H9 (cell line): Measurements from ENCODE around the gene PALM3. TPM values are rescaled to one million over a fixed set of nuclear protein-coding genes. Genes with fewer than 3 reads are reported as not detected.

Experiments used
- DNase-seq: peaks from one replicate; pipeline ENCODE4 v3.0.0-alpha.2; 2017
- H2AFZ ChIP-seq: one replicate; pipeline ENCODE4 v1.6.1; 2013; ENCODE audit warnings: mild to moderate bottlenecking, low read length, control low read depth, moderate library complexity
- H2AK5ac ChIP-seq: 2 replicates; pipeline ENCODE4 v1.6.1; 2013; ENCODE audit warnings: low read length, control low read depth, mixed read lengths; ENCODE audit not compliant: insufficient read length
- H2BK120ac ChIP-seq: one replicate; pipeline ENCODE4 v1.6.1; 2013; ENCODE audit warnings: low read depth, mild to moderate bottlenecking, low read length, control low read depth, inconsistent platforms; ENCODE audit not compliant: poor library complexity, severe bottlenecking
- H2BK12ac ChIP-seq: 2 replicates; pipeline ENCODE4 v1.6.1; 2013; ENCODE audit warnings: low read length, control low read depth, mixed read lengths, low read depth; ENCODE audit not compliant: insufficient read length
- H2BK15ac ChIP-seq: 2 replicates; pipeline ENCODE4 v1.6.1; 2013; ENCODE audit warnings: low read depth, low read length, control low read depth
- H2BK20ac ChIP-seq: one replicate; pipeline ENCODE4 v1.6.1; 2013; ENCODE audit warnings: low read depth, mild to moderate bottlenecking, low read length, control low read depth, inconsistent platforms; ENCODE audit not compliant: poor library complexity, severe bottlenecking
- H2BK5ac ChIP-seq: 2 replicates; pipeline ENCODE4 v1.6.1; 2013; ENCODE audit warnings: low read length, control low read depth, mixed read lengths; ENCODE audit not compliant: insufficient read length
- H3K14ac ChIP-seq: 2 replicates; pipeline ENCODE4 v1.6.1; 2013; ENCODE audit warnings: low read length, control low read depth; ENCODE audit not compliant: insufficient read depth
- H3K18ac ChIP-seq: 2 replicates; pipeline ENCODE4 v1.6.1; 2013; ENCODE audit warnings: low read depth, mild to moderate bottlenecking, mixed read lengths, low read length, control low read depth; ENCODE audit not compliant: insufficient read length
- H3K23ac ChIP-seq: 2 replicates; pipeline ENCODE4 v1.6.1; 2013; ENCODE audit warnings: low read length, control low read depth, mixed read lengths, low read depth; ENCODE audit not compliant: insufficient read length
- H3K23me2 ChIP-seq: 2 replicates; pipeline ENCODE4 v1.6.1; 2013; ENCODE audit warnings: low read depth, mild to moderate bottlenecking, mixed read lengths, low read length, control low read depth; ENCODE audit not compliant: insufficient read length, poor library complexity, severe bottlenecking
- H3K27ac ChIP-seq: 2 replicates; pipeline ENCODE4 v1.5.1; 2013; ENCODE audit warnings: low read length, control low read depth, mixed read lengths, low read depth; ENCODE audit not compliant: insufficient read length
- H3K27me3 ChIP-seq: 2 replicates; pipeline ENCODE4 v1.6.1; 2013; ENCODE audit warnings: low read length, control low read depth, inconsistent platforms; ENCODE audit not compliant: insufficient read depth
- H3K4ac ChIP-seq: 2 replicates; pipeline ENCODE4 v1.6.1; 2013; ENCODE audit warnings: low read depth, mild to moderate bottlenecking, control low read depth, inconsistent platforms, low read length, moderate library complexity
- H3K4me1 ChIP-seq: 2 replicates; pipeline ENCODE4 v1.6.1; 2013; ENCODE audit warnings: low read length, control low read depth, inconsistent platforms; ENCODE audit not compliant: insufficient read depth
- H3K4me2 ChIP-seq: 2 replicates; pipeline ENCODE4 v1.6.1; 2013; ENCODE audit warnings: low read length, control low read depth, mixed read lengths; ENCODE audit not compliant: insufficient read length, insufficient read depth
- H3K56ac ChIP-seq: 2 replicates; pipeline ENCODE4 v1.6.1; 2013; ENCODE audit warnings: low read depth, mild to moderate bottlenecking, mixed read lengths, low read length, control low read depth; ENCODE audit not compliant: insufficient read length
- H3K79me1 ChIP-seq: 2 replicates; pipeline ENCODE4 v1.6.1; 2013; ENCODE audit warnings: low read depth, mild to moderate bottlenecking, moderate library complexity, low read length, control low read depth, inconsistent platforms; ENCODE audit not compliant: insufficient read depth, poor library complexity, severe bottlenecking
- H3K79me2 ChIP-seq: 2 replicates; pipeline ENCODE4 v1.6.1; 2013; ENCODE audit warnings: low read length, control low read depth, inconsistent platforms; ENCODE audit not compliant: insufficient read depth
- H3K9ac ChIP-seq: 2 replicates; pipeline ENCODE4 v1.6.1; 2013; ENCODE audit warnings: low read length, control low read depth, mixed read lengths; ENCODE audit not compliant: insufficient read length; ENCODE audit errors: extremely low read depth
- H3K9me3 ChIP-seq: one replicate; pipeline ENCODE4 v1.6.1; 2013; ENCODE audit warnings: low read depth, low read length, inconsistent platforms; ENCODE audit not compliant: control insufficient read depth
- H3T11ph ChIP-seq: one replicate; pipeline ENCODE4 v1.6.1; 2013; ENCODE audit warnings: mild to moderate bottlenecking, low read length, control low read depth, inconsistent platforms
- H4K20me1 ChIP-seq: one replicate; pipeline ENCODE4 v1.6.1; 2013; ENCODE audit not compliant: control insufficient read depth, insufficient read length, insufficient read depth
- H4K5ac ChIP-seq: 2 replicates; pipeline ENCODE4 v1.6.1; 2013; ENCODE audit warnings: low read depth, mild to moderate bottlenecking, mixed read lengths, low read length, control low read depth; ENCODE audit not compliant: insufficient read length
- H4K8ac ChIP-seq: replicated peaks from 2 replicates; pipeline ENCODE4 v1.6.1; 2013; ENCODE audit warnings: low read length, control low read depth, mixed read lengths, low read depth; ENCODE audit not compliant: insufficient read length
- H4K91ac ChIP-seq: 2 replicates; pipeline ENCODE4 v1.6.1; 2013; ENCODE audit warnings: low read depth, mild to moderate bottlenecking, moderate library complexity, mixed read lengths, low read length, control low read depth; ENCODE audit not compliant: insufficient read length
- H3K27ac Mint-ChIP-seq, 3 experiments: 2 replicates in 2 of 3; 3 replicates in 1 of 3; pipeline ENCODE4 v1.8.0; 2020 to 2021; ENCODE audit warnings: mixed read lengths in 3 of 3, mild to moderate bottlenecking in 1 of 3, moderate library complexity in 1 of 3
- H3K27me3 Mint-ChIP-seq: 2 replicates; pipeline ENCODE4 v1.8.0; 2021; ENCODE audit warnings: low read depth, mild to moderate bottlenecking, moderate library complexity, mixed read lengths
- H3K36me3 Mint-ChIP-seq, 3 experiments: 2 replicates in 2 of 3; 3 replicates in 1 of 3; pipeline ENCODE4 v1.8.0; 2020 to 2021; ENCODE audit warnings: low read depth in 3 of 3, mixed read lengths in 3 of 3; ENCODE audit not compliant: insufficient read depth in 1 of 3
- H3K4me1 Mint-ChIP-seq, 2 experiments: 2 replicates each; pipeline ENCODE4 v1.8.0; 2020; ENCODE audit warnings: mixed read lengths in 2 of 2
- H3K4me3 Mint-ChIP-seq, 2 experiments: 2 replicates in 1 of 2; 3 replicates in 1 of 2; pipeline ENCODE4 v1.8.0; 2020 to 2021; ENCODE audit warnings: mild to moderate bottlenecking in 2 of 2, mixed read lengths in 2 of 2, moderate library complexity in 1 of 2
- H3K9me3 Mint-ChIP-seq, 2 experiments: 2 replicates in 1 of 2; 3 replicates in 1 of 2; pipeline ENCODE4 v1.8.0; 2020; ENCODE audit warnings: mild to moderate bottlenecking in 2 of 2, mixed read lengths in 2 of 2, moderate library complexity in 1 of 2
- WGBS: extraction: QIAGEN DNeasy Blood & Tissue Kit; methylation state at CpG from one replicate; pipeline ENCODE4 v1.1.7; 2013; ENCODE audit warnings: missing lambda C conversion rate, low lambda C conversion rate, mixed read lengths; ENCODE audit not compliant: insufficient read length; ENCODE audit errors: extremely low coverage; 5-methylcytosine and 5-hydroxymethylcytosine counted together
- total RNA-seq: library from RNA; stranded (reverse); gene quantifications from 2 replicates; pipeline ENCODE4 v1.2.1, GENCODE V29; 2021
- TF ChIP-seq, protein P1 (sequence below): fragments of 200-600 bp; sonication (generic); conservative IDR thresholded peaks from 3 replicates; pipeline ENCODE4 v1.8.0; 2021; ENCODE audit warnings: antibody characterized with exemption, mild to moderate bottlenecking

Gene PALM3
- total RNA-seq, 1 experiment from 2014 or later = 11.5 TPM

DNA sequence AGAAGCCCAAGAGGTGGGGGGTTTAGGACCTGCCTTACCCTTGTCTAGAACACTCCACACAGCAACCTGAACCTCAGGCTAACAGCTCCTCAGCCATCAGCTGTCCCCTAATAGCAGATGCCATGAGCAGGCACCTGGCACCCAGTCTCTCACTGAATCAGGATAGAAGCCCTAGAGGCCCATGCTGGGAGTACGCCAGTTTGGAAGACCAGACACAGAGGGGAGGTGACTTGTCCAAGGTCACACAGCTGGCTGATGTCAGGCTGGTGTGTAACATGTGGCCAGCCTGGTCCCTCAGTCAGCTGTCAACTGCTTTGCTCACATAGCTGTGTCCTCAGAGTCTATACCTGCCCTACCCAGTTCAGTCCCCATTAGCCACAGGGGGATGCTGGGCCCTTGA is 41.4 kb upstream of the PALM3 start:
- Histone ChIP-seq H4K91ac (no peak overlapping the region), H2BK20ac (no peak overlapping the region), H4K8ac (no peak overlapping the region), H4K5ac (no peak overlapping the region), H2BK12ac (no peak overlapping the region), H3K79me1 (no peaks in the 10 kb centered on the region), H3K23ac (no peak overlapping the region), H3K79me2 (no peaks in the 10 kb centered on the region), H3K4me2 (no peak overlapping the region), H3K23me2 (no peaks in the 10 kb centered on the region), H2AFZ (no peak overlapping the region), H3K14ac (no peak overlapping the region), H2BK120ac (no peak overlapping the region), H2BK5ac (no peak overlapping the region), H3K9ac (no peak overlapping the region), H3K27me3 (no peaks in the 10 kb centered on the region), H3K56ac (no peak overlapping the region), H3K18ac (no peak overlapping the region), H3K27ac (no peak overlapping the region), H3K4ac (no peak overlapping the region), H3T11ph (no peak overlapping the region), H2AK5ac (no peak overlapping the region), H3K4me1 (no peaks in the 10 kb centered on the region), H3K9me3 (no peaks in the 10 kb centered on the region), H2BK15ac (no peak overlapping the region), H4K20me1 (no peaks in the 10 kb centered on the region)
- H3K36me3 Mint-ChIP-seq = peaks cover 2 to 24% (median 8%) of the 10 kb centered on the region in 3 experiments; a peak in 4 of 7 replicates
- TF ChIP-seq, protein P1, sequence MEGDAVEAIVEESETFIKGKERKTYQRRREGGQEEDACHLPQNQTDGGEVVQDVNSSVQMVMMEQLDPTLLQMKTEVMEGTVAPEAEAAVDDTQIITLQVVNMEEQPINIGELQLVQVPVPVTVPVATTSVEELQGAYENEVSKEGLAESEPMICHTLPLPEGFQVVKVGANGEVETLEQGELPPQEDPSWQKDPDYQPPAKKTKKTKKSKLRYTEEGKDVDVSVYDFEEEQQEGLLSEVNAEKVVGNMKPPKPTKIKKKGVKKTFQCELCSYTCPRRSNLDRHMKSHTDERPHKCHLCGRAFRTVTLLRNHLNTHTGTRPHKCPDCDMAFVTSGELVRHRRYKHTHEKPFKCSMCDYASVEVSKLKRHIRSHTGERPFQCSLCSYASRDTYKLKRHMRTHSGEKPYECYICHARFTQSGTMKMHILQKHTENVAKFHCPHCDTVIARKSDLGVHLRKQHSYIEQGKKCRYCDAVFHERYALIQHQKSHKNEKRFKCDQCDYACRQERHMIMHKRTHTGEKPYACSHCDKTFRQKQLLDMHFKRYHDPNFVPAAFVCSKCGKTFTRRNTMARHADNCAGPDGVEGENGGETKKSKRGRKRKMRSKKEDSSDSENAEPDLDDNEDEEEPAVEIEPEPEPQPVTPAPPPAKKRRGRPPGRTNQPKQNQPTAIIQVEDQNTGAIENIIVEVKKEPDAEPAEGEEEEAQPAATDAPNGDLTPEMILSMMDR = no peak
- H3K27me3 Mint-ChIP-seq = no peaks in the 10 kb centered on the region
- no peaks in the 10 kb centered on the region for H3K9me3 Mint-ChIP-seq
- H3K4me3 Mint-ChIP-seq = no peak overlapping the region
- no CpG with 5 or more reads among the region's 1 CpG for WGBS
- no peak for DNase-seq
- H3K4me1 Mint-ChIP-seq = no peaks in the 10 kb centered on the region
- no peak overlapping the region for H3K27ac Mint-ChIP-seq
